GM23338 (cell line): ENCODE data around the gene ACOXL.

Experiments
- CTCF ChIP-seq, 2 experiments: fragments of 200-600 bp in 1 of 2; sonication (generic) in 1 of 2; conservative IDR thresholded peaks; 2 replicates each; pipeline versions ENCODE4 v1.5.1 to v1.6.1; 2016 to 2017; ENCODE audit warnings: antibody characterized with exemption in 2 of 2, low read depth in 2 of 2, mild to moderate bottlenecking in 2 of 2, moderate library complexity in 1 of 2
- EZH2 ChIP-seq: fragments of 200-600 bp; sonication (generic); IDR thresholded peaks from one replicate; pipeline ENCODE4 v1.8.0; 2017; ENCODE audit warnings: antibody characterized with exemption, mild to moderate bottlenecking, low read depth; ENCODE audit not compliant: unreplicated experiment
- EZH2phosphoT487 ChIP-seq: fragments of 200-600 bp; sonication (generic); IDR thresholded peaks from one replicate; pipeline ENCODE4 v1.8.1; 2018; ENCODE audit warnings: antibody characterized with exemption; ENCODE audit not compliant: unreplicated experiment
- JUNB ChIP-seq: IDR thresholded peaks from one replicate; pipeline ENCODE4 v1.6.1; 2016; ENCODE audit warnings: antibody characterized with exemption; ENCODE audit not compliant: unreplicated experiment
- POLR2AphosphoS5 ChIP-seq: IDR thresholded peaks from 2 replicates; pipeline ENCODE4 v1.6.1; 2016; ENCODE audit warnings: antibody characterized with exemption, low read depth
- REST ChIP-seq: IDR thresholded peaks from one replicate; pipeline ENCODE4 v1.6.1; 2018; ENCODE audit warnings: antibody characterized with exemption; ENCODE audit not compliant: unreplicated experiment
- ZNF331 ChIP-seq: fragments of 250-450 bp; sonication (Bioruptor Pico); IDR thresholded peaks from 2 replicates; pipeline ENCODE4 v1.5.0; 2020; ENCODE audit warnings: low read depth, mild to moderate bottlenecking, moderate library complexity
- TF ChIP-seq, protein P1 (sequence below): IDR thresholded peaks from 2 replicates; pipeline ENCODE4 v1.6.1; 2016; ENCODE audit warnings: antibody characterized with exemption

- TF ChIP-seq POLR2AphosphoS5 (no peak), CTCF (conservative IDR thresholded peaks at IDR 0.05; ENCODE audit: low read depth in 2 of 2) (no peak), EZH2 (no peak), JUNB (no peak), ZNF331 (no peak), REST (no peak), EZH2phosphoT487 (no peak)
- TF ChIP-seq, protein P1, sequence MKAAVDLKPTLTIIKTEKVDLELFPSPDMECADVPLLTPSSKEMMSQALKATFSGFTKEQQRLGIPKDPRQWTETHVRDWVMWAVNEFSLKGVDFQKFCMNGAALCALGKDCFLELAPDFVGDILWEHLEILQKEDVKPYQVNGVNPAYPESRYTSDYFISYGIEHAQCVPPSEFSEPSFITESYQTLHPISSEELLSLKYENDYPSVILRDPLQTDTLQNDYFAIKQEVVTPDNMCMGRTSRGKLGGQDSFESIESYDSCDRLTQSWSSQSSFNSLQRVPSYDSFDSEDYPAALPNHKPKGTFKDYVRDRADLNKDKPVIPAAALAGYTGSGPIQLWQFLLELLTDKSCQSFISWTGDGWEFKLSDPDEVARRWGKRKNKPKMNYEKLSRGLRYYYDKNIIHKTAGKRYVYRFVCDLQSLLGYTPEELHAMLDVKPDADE: no peak
Observed at GRCh38 chr2:111041398-111042202, 309.2 kb downstream of the ACOXL start.
